C4-2B (cell line): ENCODE data around the gene GPN2.

ENCODE experiments used
- H3K27ac ChIP-seq: fragments of 450-650 bp; 2 replicates; pipeline ENCODE4 v1.5.1; 2017
- ZFX ChIP-seq: fragments of 450-650 bp; IDR thresholded peaks from 2 replicates; pipeline ENCODE4 v1.6.1; 2017
- TF ChIP-seq, protein P1 (sequence below): fragments of 450-650 bp; conservative IDR thresholded peaks from 2 replicates; pipeline ENCODE4 v1.5.1; 2017; ENCODE audit warnings: mild to moderate bottlenecking

GPN2 gene

DNA sequence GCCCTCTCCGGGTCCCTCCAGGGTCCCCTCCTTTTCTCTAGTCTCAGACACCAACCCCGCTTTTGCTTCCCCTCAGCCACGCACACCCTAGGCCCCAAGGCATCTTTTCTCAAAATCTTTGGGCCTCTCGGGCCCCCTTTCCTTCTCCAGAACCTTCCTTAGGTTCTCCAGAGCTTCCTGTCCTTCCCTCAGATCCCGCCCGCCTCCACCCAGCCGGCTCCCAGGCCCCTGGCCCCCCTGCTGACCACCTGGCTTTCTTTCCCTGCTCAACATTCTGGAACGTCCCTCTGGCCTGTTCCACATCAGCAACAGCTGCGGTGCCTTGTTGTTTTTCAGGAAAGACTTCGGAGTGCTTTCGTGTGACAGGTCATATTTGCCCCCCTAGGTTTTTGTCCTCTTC is 62.4 kb downstream of the GPN2 start:
- TF ChIP-seq, protein P1, sequence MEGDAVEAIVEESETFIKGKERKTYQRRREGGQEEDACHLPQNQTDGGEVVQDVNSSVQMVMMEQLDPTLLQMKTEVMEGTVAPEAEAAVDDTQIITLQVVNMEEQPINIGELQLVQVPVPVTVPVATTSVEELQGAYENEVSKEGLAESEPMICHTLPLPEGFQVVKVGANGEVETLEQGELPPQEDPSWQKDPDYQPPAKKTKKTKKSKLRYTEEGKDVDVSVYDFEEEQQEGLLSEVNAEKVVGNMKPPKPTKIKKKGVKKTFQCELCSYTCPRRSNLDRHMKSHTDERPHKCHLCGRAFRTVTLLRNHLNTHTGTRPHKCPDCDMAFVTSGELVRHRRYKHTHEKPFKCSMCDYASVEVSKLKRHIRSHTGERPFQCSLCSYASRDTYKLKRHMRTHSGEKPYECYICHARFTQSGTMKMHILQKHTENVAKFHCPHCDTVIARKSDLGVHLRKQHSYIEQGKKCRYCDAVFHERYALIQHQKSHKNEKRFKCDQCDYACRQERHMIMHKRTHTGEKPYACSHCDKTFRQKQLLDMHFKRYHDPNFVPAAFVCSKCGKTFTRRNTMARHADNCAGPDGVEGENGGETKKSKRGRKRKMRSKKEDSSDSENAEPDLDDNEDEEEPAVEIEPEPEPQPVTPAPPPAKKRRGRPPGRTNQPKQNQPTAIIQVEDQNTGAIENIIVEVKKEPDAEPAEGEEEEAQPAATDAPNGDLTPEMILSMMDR, result no peak
- TF ChIP-seq ZFX, result no peak
- peak overlapping the region; percentile 84 for H3K27ac ChIP-seq

DNA sequence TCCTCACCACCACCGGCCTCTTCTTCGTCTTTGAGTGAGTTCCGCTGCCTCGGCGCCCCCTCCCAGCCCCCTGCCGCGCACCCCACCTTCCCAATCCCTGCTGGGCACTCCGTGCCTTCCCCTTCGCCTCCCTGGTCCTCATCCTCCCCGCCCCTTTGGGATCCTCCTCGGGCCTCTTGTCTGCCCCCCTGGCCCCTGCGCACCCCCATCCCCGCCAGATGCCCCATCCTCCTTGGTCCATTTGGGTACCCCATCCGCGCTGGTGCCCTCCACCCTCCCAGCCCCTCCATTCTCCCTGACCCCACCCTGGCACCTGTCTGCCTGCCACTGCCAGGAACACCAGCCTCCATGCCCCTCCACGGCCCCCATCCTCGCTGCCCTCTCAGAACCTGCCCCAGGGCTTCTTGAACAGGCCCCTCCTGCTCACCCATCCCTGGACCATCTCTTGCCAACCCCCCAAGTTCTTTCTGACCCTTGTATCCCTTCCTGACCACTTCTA is 62.9 kb downstream of the GPN2 start:
- H3K27ac ChIP-seq, result peak overlapping the region; percentile 84
- TF ChIP-seq ZFX, result 0 out of 2 replicates have a peak, but pooled peaks have one; percentile 5
- TF ChIP-seq, protein P1, result no peak

DNA sequence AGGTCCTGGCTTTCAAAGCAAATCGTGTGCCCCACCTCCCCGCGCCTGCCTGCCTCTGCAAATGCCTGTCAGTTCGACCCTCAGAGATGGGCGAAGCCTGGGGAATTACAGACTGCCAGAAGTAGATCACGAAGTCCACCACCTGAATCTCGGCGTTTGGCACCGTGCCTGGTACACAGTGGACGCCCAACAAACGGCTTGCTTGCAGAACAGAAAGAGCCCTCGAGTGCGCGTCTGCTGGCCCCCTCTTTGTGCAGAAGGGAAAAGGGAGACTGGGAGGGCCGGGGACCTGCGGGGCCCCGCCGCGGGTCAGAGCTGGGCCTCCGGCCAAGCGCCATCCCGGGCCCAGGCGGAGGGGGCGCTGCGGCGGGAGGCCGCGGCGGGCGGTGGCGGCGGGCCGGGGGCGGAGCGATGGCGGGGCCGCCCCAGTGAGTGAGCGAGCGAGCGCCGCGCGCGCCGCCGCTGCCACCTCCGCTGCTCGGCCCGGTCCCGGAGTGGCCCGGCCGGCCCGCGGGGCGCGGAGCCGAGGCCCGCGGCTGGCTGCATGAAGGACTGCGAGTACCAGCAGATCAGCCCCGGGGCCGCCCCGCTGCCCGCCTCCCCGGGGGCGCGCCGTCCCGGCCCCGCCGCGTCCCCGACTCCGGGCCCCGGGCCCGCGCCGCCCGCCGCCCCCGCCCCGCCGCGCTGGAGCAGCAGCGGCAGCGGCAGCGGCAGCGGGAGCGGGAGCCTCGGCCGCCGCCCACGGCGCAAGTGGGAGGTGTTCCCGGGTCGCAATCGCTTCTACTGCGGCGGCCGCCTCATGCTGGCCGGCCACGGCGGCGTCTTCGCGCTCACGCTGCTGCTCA is 63.6 kb downstream of the GPN2 start, which contains the start of gene ZDHHC18:
ZDHHC18 (plus strand) TSS at position 428 of the 845 bp plus-strand sequence; CDS start at position 545, 117 bp downstream.
- peak; percentile 57; the same call in 1 of the 2 replicates for TF ChIP-seq ZFX
- TF ChIP-seq, protein P1, result peak; percentile 94
- H3K27ac ChIP-seq, result peak within 1 kb of the TSS; percentile 84
